CD14-positive monocyte (primary cell): Measurements from ENCODE around the gene DRD1. TPM values are rescaled to one million over a fixed set of nuclear protein-coding genes. Genes with fewer than 3 reads are reported as not detected.
"Not testable (repeated sequence)": the region's sequence is repeated elsewhere in the genome, so short reads cannot be mapped to it uniquely, and the experiment has no call there.

ENCODE experiments used
- DNase-seq, 3 donors: peaks; one replicate each; pipeline ENCODE4 v3.0.0-alpha.2; 2011 to 2022
- H2AFZ ChIP-seq: 2 replicates; pipeline ENCODE4 v1.6.0; 2012; ENCODE audit warnings: mild to moderate bottlenecking, low read depth, low read length, inconsistent platforms; ENCODE audit not compliant: insufficient read depth, poor library complexity, severe bottlenecking
- H3K27ac ChIP-seq, 2 donors: 1 replicate in 1 of 2; 2 replicates in 1 of 2; pipeline ENCODE4 v1.5.1; 2012 to 2013; ENCODE audit warnings: low read length in 2 of 2, control low read depth in 1 of 2, inconsistent platforms in 1 of 2, low read depth in 1 of 2, mild to moderate bottlenecking in 1 of 2
- H3K27me3 ChIP-seq, 2 donors: one replicate each; pipeline versions ENCODE4 v1.6.0 to v1.6.1; 2011 to 2013; ENCODE audit warnings: low read length in 2 of 2; ENCODE audit not compliant: control insufficient read depth in 2 of 2, insufficient read depth in 2 of 2
- H3K36me3 ChIP-seq, 2 donors: replicated peaks in 1 of 2; 1 replicate in 1 of 2; 2 replicates in 1 of 2; pipeline versions ENCODE4 v1.5.1 to v1.6.1; 2012 to 2013; ENCODE audit warnings: low read length in 2 of 2, control low read depth in 1 of 2, inconsistent platforms in 1 of 2, mild to moderate bottlenecking in 1 of 2; ENCODE audit not compliant: insufficient read depth in 2 of 2, control insufficient read depth in 1 of 2
- H3K4me1 ChIP-seq, 2 donors: 1 replicate in 1 of 2; 2 replicates in 1 of 2; pipeline versions ENCODE4 v1.5.1 to v1.6.1; 2012 to 2013; ENCODE audit warnings: low read length in 2 of 2, control low read depth in 1 of 2, inconsistent platforms in 1 of 2, mild to moderate bottlenecking in 1 of 2, moderate library complexity in 1 of 2; ENCODE audit not compliant: insufficient read depth in 2 of 2, control insufficient read depth in 1 of 2
- H3K4me2 ChIP-seq: replicated peaks from 2 replicates; pipeline ENCODE3; 2012; ENCODE audit warnings: low read length, moderate library complexity, mild to moderate bottlenecking; ENCODE audit not compliant: poor library complexity, severe bottlenecking; ENCODE audit errors: extremely low read depth
- H3K4me3 ChIP-seq, 3 experiments: fragments of 200-600 bp in 1 of 3; sonication (generic) in 1 of 3; replicated peaks in 1 of 3; 1 replicate in 2 of 3; 2 replicates in 1 of 3; pipeline ENCODE4 v1.5.1; 2011 to 2013; ENCODE audit warnings: low read length in 3 of 3, mild to moderate bottlenecking in 3 of 3, control low read depth in 2 of 3, low read depth in 2 of 3, inconsistent platforms in 1 of 3, moderate library complexity in 1 of 3
- H3K79me2 ChIP-seq: 2 replicates; pipeline ENCODE4 v1.6.0; 2012; ENCODE audit warnings: mild to moderate bottlenecking, control low read depth, inconsistent platforms, low read length, moderate library complexity; ENCODE audit not compliant: insufficient read depth
- H3K9ac ChIP-seq: 2 replicates; pipeline ENCODE4 v1.6.0; 2017; ENCODE audit warnings: low read length, mild to moderate bottlenecking; ENCODE audit not compliant: insufficient read depth, poor library complexity, severe bottlenecking
- H3K9me3 ChIP-seq, 2 donors: replicated peaks in 1 of 2; 1 replicate in 1 of 2; 2 replicates in 1 of 2; pipeline versions ENCODE4 v1.5.1 to v1.6.1; 2012 to 2013; ENCODE audit warnings: low read length in 2 of 2, control low read depth in 1 of 2; ENCODE audit not compliant: control insufficient read depth in 1 of 2, insufficient read depth in 1 of 2
- H4K20me1 ChIP-seq: 2 replicates; pipeline ENCODE4 v1.6.0; 2012; ENCODE audit warnings: mild to moderate bottlenecking, low read length, control low read depth, moderate library complexity; ENCODE audit not compliant: insufficient read depth
- H3K27ac Mint-ChIP-seq, 7 donors: one replicate each; pipeline ENCODE4 v1.8.0; 2020; ENCODE audit warnings: mild to moderate bottlenecking in 7 of 7, mixed read lengths in 7 of 7, moderate library complexity in 6 of 7, inconsistent platforms in 2 of 7
- H3K27me3 Mint-ChIP-seq, 3 donors: one replicate each; pipeline ENCODE4 v1.8.0; 2021 to 2022; ENCODE audit warnings: low read depth in 3 of 3, mild to moderate bottlenecking in 3 of 3, mixed read lengths in 3 of 3, moderate library complexity in 3 of 3, inconsistent platforms in 1 of 3
- H3K36me3 Mint-ChIP-seq, 2 donors: one replicate each; pipeline ENCODE4 v1.8.0; 2020; ENCODE audit warnings: mixed read lengths in 2 of 2, inconsistent platforms in 1 of 2, mild to moderate bottlenecking in 1 of 2
- H3K4me1 Mint-ChIP-seq: one replicate; pipeline ENCODE4 v1.8.0; 2020; ENCODE audit warnings: mild to moderate bottlenecking, mixed read lengths
- H3K4me3 Mint-ChIP-seq, 2 donors: one replicate each; pipeline ENCODE4 v1.8.0; 2020; ENCODE audit warnings: mild to moderate bottlenecking in 2 of 2, mixed read lengths in 2 of 2, moderate library complexity in 1 of 2
- H3K9me3 Mint-ChIP-seq, 7 donors: one replicate each; pipeline ENCODE4 v1.8.0; 2020 to 2022; ENCODE audit warnings: mixed read lengths in 7 of 7, mild to moderate bottlenecking in 6 of 7, moderate library complexity in 6 of 7, inconsistent platforms in 2 of 7
- CTCF ChIP-seq: fragments of 200-600 bp; IDR thresholded peaks from one replicate; pipeline ENCODE4 v1.8.0; 2022; ENCODE audit warnings: antibody characterized with exemption, mild to moderate bottlenecking
- WGBS: methylation state at CpG from one replicate; pipeline ENCODE4 v1.1.5; 2013; ENCODE audit warnings: missing lambda C conversion rate; ENCODE audit not compliant: insufficient coverage; 5-methylcytosine and 5-hydroxymethylcytosine counted together
- intact Hi-C, 2 donors: fragments of 100-400 bp; cut with micrococcal nuclease; formaldehyde crosslinking; loops; one replicate each; pipeline versions ENCODE4 v1.15.0 to v1.15.1; 2023
- polyA plus RNA-seq, 3 donors: library from polyadenylated mRNA; depleted of rRNA in 1 of 3; unstranded in 2 of 3; stranded (reverse) in 1 of 3; fragments of 300-500 nt in 2 of 3; fragments of >200 nt in 1 of 3; fragmentation: Illumina TruSeq in 2 of 3; gene quantifications; 1 replicate in 2 of 3; 2 replicates in 1 of 3; pipeline ENCODE4 v1.2.3, GENCODE V29; 2012 to 2021

DRD1 gene
- polyA plus RNA-seq, 3 donors = not detected

- no CpG with 5 or more reads among the region's 3 CpGs for WGBS
- Histone ChIP-seq H3K9me3 (peaks cover 0 to 3% of the 10 kb centered on the region in 2 donors), H3K27ac (no peak overlapping the region), H3K4me3 (no peak overlapping the region), H4K20me1 (no peaks in the 10 kb centered on the region), H3K9ac (no peak overlapping the region), H3K27me3 (no peaks in the 10 kb centered on the region), H3K4me1 (no peaks in the 10 kb centered on the region), H3K36me3 (no peaks in the 10 kb centered on the region), H3K4me2 (no peak overlapping the region), H3K79me2 (no peaks in the 10 kb centered on the region), H2AFZ (no peak overlapping the region)
- no peak for TF ChIP-seq CTCF
- Mint-ChIP-seq H3K27me3 (peaks cover 0 to 4% (median 3%) of the 10 kb centered on the region in 3 donors), H3K4me3 (no peak overlapping the region), H3K9me3 (peaks cover 0 to 6% (median 0%) of the 10 kb centered on the region in 7 donors), H3K27ac (no peak overlapping the region), H3K36me3 (no peaks in the 10 kb centered on the region), H3K4me1 (no peaks in the 10 kb centered on the region)
- no peak for DNase-seq
- intact Hi-C loops = no loop called here
Observed at GRCh38 chr5:175406300-175406699, 37.7 kb downstream of the DRD1 start.

GRCh38 chr5:175397590-175398297, 46.2 kb downstream of the DRD1 start:
- intact Hi-C loops, H3K27me3 Mint-ChIP-seq, H3K36me3 ChIP-seq, H3K4me2 ChIP-seq, H3K4me3 Mint-ChIP-seq, H3K4me3 ChIP-seq, H3K27me3 ChIP-seq, H2AFZ ChIP-seq, H4K20me1 ChIP-seq, H3K9me3 Mint-ChIP-seq, H3K9me3 ChIP-seq, H3K36me3 Mint-ChIP-seq, H3K4me1 ChIP-seq, DNase-seq, H3K79me2 ChIP-seq, H3K4me1 Mint-ChIP-seq, H3K27ac ChIP-seq, H3K9ac ChIP-seq: not testable (repeated sequence)
- H3K27ac Mint-ChIP-seq = peak overlapping the region in 1 of 7 donors; percentile 15
- no CpG with 5 or more reads among the region's 28 CpGs for WGBS

GRCh38 chr5:175395430-175395829, 48.6 kb downstream of the DRD1 start:
- H3K4me2 ChIP-seq, H3K9me3 ChIP-seq, H2AFZ ChIP-seq, H3K4me3 Mint-ChIP-seq, DNase-seq, H3K9ac ChIP-seq, H3K9me3 Mint-ChIP-seq, H3K36me3 Mint-ChIP-seq, H3K36me3 ChIP-seq, H3K27ac ChIP-seq, H3K27ac Mint-ChIP-seq, H3K4me3 ChIP-seq, H3K4me1 ChIP-seq, H3K27me3 ChIP-seq, H3K27me3 Mint-ChIP-seq, intact Hi-C loops, H3K79me2 ChIP-seq, H3K4me1 Mint-ChIP-seq, H4K20me1 ChIP-seq: not testable (repeated sequence)
- no CpG with 5 or more reads among the region's 4 CpGs for WGBS
